HK-2 (cell line): ENCODE data around the gene SAMD10.

Source experiments
- DNase-seq: peaks from one replicate; pipeline ENCODE4 v3.0.0-alpha.2; 2018; ENCODE audit not compliant: unreplicated experiment

Gene SAMD10

DNA sequence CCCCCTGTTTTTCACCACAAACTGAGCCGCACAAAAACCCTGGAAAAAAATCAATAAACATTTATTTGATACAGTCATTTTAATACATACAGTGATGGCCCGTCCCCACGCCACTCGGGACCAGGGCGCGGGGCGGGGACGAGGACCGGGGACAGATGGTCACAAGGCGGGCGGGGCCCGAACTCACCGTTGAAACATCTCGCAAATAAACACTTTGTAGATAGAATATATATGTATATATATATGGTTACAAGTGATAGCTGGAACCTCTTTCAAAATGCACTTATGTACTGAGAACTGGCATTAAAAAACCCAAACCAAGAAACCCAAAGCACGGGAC, 22.8 kb downstream of the SAMD10 start:
- DNase-seq: no peak

DNA sequence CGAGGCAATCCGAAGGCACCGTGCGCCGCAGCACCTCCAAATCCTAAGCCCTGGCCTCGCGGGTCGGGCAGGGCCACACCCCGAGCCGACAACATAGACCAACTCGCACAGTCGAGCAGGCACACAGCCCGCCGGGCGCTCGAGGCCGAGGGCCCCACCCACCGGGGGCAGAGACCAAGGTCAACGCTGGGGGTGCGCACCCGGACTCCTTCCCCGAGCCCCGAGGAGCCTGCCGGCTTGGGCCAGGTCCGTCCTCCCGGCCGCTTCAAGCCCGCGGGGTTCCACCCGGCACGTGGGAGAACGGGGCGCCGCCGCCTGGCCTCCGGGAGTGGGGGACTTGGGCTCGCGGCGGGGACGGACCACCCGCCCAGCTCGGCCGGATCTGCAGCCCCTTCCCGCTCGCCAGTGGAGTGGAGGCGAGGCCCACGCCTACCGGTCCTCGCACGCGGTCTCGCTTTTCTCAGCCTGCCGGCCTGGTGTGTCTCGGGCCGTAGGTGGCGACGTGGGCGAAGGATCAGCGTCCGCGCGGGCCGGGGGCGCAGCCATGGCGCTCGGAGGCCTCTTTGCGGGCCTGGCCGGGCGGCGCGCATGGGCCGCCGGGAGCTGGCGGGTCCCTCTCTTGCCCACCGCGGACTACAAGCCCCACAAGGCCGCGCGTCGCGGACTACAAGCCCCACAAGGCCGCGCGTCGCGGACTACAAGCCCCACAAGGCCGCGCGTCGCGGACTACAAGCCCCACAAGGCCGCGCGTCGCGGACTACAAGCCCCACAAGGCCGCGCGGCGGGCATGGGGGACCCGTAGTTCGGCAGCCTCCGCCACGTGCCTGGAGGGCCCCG, 23.4 kb downstream of the SAMD10 start, which contains the start of gene UCKL1:
TSS of gene UCKL1 (minus strand) at position 590 of the 837 bp plus-strand sequence. CDS start at position 546, 44 bp downstream.
- DNase-seq: peak; percentile 82

DNA sequence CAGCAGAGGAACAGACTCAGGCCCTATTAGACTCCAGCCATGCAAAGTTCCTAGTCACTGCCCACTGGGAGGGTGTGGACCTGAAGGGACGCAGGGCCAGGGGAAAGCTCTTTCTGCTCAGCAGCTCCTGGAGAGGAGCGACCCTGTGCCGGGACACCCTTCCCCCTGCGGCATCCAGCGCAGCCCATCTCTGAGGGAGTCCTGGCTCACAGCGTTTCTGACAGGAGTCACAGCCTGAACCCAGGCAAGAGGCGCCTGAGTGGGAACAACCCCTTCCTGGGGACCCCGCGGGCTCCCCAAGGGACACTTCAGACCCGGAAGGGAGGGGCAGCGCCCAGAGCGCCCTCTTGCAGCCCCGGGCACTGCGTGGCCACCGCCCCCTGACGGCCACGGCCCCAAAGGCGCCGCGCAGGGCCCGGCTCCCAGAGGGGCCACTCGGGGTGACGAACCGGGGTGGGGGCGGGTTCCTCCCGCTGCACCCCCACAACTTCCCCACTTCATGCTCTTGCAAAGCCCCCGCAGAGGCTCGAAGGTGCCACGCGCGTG, 24.1 kb downstream of the SAMD10 start:
- no peak for DNase-seq

DNA sequence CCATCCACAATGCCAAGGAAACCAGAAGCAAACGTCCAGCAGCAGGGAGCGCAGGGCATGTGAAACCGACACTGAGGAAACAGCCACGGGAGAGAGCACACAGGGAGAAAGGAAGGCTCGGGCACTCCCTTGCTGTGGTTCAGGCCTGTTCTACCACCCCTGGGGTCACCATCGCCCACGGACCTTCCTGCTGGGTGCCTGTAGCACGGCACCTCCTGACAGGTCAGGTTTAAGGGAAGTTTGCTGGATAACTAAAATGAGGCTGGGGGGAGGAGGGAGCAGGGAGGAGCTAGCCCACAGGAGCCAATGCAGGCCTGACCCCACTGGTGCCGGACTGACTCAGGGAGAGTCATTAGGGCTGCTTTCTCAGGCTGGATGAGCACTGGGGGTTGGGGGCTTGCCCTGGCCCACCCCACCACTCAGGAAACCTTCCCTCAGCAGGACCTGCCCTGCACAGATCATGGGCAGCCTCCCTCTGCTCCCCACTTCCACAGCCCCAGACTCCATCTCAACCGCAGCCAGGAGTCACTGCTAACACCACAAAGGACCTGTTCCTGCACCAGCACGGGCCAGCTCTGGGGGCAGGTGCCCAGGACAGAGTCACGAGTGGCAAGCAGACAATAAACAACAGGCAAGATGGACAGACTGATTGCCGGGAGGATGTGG, 25.5 kb downstream of the SAMD10 start:
- no peak for DNase-seq

DNA sequence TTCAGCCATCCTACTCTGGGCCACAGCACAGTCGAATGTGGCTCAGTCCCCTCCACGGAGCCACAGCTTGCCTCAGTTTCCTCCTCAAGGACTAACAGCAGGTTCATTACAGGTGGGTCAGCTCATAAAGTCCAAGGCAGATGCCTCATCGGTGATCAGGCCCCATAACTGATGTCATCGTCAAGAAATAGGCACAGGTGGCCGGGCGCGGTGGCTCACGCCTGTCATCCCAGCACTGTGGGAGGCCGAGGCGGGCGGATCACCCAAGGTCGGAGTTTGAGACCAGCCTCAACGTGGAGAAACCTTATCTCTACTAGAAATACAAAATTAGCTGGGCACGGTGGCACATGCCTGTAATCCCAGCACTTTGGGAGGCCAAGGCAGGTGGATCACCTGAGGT, 26.7 kb downstream of the SAMD10 start:
- DNase-seq: no peak

DNA sequence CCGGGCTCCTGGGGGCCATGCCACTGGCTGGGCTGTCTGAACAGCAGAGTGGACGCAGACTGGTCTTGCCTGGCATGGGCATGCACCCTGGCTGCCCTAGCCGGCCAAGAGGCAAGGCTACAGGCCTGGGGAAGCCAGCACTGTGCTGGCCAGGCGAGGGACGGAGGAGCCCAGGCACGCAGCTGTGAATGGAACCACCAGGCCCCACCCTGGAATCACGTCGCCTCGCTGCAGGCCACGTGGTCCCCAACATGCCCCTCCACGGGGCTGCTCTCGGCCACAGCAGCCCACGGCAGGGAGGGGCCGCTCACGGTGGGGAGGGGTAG, 27.3 kb downstream of the SAMD10 start:
- DNase-seq: no peak

DNA sequence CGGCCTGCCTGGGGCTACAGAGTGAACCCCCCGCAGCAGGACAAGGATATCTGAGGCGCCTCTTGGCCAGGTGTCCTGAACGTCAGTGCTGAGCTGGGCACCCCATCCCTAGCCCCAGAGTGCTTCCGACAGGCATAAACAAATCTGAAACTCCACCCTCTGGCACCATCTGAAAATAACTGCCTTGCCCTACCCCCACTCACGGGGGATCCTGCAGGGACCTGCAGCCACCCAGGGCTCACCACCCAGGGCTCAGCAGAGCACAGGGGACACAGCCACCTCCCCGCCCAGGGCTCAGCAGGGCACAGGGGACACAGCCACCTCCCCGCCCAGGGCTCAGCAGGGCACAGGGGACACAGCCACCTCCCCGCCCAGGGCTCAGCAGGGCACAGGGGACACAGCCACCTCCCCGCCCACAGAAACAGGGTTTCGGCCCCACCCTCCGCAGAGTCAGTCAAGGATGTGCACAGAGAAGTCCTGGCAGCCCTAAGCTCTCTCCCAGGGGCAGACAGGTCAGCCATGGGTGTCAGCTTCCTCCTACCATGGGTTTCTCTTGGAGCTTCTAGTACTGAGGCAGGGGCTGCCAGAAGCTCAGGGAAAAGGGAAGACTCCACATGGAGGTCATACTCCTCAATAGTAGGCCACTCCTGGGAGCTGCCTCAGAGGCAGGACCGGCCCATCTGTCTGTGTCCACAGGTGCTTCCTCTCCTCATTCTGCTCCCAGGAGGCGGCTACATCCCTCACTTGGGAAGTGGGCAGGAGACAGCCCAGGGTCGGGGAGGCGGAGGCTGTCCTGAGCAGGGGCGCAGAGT, 27.8 kb downstream of the SAMD10 start:
- DNase-seq: no peak

DNA sequence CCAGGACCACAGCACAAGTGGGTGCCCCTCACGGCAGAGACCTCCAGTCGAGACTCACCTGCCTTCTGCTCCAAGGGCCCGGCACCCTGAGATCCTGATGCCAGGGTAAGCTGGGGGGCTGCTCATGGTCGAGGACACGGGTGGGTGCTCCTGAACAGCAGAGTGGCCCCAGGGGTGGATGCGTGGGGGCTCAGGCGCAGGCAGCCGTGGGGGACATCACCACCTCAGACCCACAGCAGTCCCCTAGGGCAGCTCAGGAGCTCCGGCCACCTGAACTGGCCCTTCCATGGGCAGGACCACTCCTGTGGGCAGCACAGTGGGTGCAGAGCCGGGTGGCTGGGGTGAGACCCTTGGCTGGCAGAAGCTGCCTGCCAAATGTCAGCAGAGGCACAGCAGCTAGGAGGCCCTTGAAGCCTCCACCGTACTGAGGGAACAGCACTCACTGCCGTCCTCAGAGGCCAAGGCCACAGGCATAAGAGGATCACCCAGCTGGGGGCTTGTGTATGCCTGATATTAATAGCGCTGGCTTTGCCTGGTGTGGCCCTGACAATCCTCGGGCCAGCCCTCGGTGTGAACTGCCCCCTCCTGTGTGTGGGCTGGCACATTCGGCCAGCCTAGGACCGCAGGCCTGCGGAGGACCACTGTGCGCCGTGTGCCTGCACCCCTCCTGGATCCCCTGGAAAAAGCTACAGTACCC, 28.6 kb downstream of the SAMD10 start:
- DNase-seq: no peak

DNA sequence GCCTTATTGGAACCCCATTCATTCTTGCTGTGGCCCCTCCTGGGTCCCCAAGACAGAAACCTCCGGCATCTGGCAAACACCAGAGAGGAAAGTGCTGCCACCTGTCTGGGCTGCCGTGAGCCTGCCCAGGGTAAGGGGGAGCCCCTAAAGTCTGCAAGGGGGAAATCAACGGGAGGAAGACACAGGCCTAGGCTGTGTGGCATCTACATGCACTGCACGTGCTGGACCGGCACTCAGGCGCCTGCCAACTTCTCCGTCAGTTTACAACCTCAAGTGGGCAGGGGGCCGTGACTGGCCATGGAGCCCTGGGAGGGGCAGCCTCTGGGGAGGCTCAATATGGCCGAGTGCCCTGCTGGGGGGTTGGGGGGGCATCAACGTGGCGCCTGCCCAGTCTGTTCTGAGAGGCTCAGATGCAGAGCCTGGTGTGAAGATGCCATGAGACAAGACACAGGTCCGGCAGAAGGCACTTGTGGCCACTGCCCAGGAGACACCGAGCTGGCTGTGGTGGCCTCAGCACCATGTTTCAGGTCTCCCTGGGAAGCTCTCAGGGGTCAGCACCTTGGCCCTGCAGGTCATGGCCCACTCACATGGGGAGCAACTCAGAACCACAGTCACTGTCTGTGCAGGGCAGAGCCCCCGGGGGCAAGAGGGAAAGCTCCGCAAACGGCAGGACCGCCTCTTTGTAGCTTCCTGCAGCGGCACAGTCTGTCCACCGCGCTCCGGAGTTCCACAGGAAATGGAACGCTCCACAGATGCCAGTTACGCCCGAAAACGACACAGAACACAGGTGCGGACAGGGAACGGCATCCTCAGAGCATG, 31.6 kb downstream of the SAMD10 start:
- DNase-seq: no peak

DNA sequence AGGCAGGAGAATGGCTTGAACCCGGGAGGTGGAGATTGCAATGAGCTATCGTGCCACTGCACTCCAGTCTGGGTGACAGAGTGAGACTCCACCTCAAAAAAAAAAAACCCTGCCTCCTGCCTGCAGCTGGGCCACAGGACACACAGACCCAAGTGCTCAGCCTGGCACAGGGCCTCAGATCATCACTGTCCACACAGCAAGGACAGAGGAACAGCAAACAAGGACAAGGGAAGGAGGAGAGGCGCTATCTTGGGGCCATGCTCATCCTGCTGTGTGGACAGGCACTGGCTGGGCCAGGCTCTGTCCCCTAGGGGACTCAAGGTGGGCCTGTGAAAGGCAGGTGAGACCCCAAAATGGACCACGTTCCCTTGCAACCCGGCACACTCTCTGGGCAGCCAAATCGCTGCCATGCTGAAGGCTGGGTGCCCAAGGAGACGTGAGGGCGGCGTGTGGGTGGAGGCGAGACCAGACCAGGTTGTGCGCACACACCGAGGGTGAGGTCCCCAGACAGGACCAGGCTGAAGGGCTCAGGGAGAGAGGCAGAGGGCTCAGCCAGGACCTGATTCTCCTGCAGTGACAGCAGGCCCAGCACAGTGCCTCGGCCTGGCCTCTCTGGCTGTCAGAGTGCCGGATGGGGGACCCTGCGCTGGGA, 32.3 kb downstream of the SAMD10 start:
- DNase-seq: no peak

DNA sequence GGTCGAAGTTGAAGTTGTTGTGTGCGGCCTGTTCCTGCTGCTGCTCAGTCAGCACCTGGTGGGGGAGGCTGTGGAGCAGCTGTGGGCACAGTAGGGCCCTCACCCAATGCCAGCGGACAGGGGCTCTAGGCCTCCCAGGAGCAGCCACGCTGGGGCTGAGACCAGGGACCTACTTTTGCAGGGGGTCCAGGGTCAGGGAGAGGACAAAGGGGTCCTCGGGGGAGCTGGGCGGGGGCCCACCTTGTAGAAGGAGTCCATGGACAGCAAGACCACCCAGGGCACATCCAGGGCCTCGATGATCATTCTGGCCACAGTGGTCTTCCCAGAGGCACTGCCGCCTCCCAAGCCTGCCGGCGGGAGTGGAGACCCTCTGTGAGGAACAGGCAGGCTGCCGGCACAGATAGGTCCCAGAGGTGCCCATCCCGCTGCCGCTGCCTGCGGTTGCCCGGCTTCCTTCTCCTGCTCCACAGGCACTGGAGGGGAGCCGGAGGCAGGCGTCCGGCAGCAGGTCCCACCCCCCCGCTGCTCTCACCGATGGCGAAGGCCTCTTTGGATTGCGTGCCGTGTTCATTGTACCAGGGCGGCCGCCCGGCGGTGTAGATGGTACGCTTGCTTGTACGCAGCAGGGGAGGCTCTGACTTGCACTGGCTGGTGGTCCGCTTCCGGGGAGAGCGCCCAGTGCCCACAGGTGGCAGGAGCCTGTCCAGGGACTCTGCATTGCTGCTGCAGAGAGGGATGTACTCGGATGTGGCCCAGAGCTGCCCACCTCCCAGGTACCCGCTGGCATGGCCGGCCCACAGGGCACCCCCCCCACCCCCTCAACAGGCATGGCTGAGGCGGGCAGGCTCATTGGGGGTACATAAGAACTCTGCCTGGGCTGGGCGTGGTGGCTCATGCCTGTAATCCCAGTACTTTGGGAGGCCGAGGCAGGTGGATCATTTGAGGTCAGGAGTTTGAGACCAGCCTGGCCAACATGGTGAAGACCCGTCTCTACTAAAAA, 33.2 kb downstream of the SAMD10 start:
- no peak for DNase-seq

DNA sequence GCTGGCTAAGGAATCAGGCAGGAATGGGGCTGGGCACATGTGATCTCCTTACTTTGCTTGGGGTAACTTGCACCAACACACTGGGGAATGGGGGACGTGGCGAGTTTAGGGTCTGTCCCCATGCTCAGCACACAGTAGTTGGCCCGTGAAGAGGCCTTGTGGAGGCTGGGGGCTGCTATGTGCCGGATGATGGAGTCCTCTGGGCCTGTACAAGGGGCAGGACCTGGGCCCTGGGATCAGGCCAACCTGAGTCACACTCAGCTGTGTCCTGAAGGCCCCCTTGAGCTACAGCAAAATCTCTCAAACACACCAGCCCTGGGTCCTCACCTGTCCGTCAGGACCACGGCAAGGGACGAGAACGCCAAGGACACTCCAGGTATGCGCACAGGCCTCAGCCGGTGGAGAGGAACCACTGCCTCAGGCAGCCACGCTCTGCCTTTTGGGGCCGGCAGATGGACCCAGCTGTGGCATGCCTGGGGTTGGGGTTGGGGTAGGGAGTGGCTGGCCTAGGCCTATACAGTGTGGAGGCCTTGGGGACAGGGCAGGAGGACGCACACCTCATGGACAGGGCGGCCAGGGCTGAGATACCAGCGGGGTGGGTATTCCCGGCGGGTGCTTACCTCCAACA, 34.3 kb downstream of the SAMD10 start:
- no peak for DNase-seq

DNA sequence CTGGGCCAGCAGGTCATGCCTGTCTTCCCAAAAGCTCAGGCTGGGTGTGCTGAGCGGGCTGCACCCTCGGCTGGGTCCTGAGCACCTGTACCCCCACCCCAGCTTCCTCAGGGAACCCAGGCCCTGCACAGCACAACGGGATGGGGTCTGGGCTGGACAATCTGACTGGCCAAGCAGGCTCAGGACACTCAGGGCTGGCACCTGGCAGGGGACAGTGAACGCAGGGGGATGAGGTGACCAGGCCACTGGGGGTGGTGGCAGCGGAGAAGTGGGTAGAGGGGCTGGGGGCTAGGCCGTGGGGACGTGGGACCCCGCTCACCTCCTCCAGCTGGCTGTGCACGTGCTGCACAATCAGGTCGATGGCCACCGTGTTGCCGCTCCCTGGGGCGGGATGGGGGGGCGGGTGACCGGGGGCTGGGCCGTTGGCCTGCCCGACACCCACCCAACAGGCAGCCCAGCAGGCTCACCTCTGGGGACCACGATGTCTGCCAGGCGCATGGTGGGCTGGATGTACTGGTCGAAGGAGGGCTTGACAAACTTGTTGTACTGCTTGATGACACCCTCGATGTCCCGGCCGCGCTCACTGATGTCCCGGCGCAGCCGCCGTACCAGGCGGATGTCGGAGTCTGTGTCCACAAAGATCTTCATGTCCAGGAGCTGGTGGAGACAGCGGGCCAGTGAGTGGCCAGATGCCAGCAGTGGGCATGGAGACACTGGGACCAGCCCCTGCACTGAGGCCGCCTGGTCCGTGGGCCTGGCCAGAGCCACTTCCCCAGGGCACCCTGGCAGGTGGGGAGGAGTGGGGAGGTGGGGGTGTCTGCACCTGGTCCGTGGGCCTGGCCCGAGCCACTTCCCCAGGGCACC, 35.1 kb downstream of the SAMD10 start:
- DNase-seq: no peak

DNA sequence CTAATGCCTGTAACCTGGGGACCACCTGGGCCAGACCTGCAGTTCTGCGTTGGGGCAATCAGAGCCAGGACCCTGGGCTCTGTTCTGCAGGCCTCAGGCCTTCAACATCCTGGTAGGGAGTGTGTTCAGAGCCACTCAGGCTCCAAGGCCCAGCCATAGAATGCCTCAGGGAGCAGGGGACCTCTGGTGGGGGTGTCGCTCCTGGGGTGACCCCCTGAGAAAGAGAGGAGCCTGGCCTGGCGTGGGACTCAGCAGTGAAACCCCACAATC, 35.7 kb downstream of the SAMD10 start:
- no peak for DNase-seq

DNA sequence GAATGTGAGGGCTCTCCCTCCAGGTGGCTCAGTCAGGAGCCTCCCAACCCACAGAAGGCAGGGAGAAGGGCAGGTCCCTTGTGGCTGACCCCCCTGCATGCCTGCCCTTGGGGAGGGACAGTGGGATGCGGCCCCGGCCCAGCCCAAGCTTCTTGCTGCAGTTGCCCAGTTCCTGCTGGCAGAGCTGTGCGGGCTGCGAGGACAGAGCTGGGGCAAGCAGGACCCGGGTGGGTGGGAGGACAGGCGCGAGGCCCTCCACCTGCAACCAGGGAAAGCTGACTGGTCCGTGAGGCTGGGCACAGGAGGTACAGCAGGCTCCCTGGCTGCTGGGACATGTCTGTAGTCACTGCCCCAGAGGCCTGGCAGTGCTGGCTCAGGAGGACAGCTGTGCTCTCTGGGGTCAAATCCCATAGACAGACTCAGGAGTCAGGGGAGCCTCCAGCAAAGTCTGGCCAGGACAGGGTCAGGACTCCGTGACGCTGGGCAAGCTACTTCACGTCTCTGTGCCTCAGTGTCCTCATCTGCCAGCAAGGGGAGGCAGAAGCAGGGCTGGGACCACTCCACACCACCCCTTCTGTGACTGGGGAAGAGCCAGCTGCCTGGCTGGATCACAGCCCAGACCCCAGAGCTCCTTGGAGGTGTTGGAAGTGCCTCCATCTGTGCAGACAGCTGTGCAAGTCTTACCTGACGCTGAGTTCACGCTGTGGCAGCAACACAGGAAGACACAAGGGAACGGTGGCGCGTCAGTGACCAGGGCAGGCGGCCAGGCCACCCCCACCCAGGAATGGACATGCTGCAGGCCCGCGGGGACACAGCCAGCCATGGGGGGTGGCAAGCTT, 36.3 kb downstream of the SAMD10 start:
- DNase-seq: no peak

DNA sequence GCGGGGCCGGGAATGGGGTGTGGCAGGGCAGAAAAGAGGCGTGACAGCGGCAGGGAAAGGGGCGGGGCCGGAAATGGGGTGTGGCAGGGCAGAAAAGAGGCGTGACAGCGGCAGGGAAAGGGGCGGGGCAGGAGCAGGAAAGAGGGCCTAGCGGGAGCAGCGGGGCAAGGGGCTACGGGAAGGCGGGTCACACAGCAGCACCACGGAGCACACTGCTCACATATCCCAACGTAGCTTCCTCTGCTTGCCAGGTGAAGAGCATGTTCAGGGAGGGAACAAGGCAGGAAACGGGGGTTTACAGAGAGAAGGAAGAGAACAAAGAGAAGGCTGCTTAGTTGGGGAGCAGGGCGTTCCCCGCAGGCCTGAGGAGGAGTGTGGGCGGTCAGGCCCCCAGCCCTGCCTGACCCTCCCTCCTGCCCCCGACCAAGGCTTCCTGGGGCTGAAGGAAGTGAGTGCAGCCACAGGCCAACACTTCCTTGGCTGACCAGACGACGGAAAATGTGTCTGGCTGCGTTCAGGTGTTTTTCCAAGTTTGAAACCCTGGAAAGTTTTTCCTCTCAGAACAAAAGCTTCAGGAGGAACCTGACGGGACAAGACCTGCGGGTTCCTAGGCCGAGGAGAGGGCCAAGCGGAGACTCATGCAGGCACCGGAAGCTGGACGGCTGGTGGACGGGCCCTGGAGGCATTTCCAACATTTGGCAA, 37.0 kb downstream of the SAMD10 start:
- DNase-seq: no peak
